Panc1 (cell line): ENCODE results near the gene THAP4. TPM values are rescaled to one million over a fixed set of nuclear protein-coding genes. Genes with fewer than 3 reads are reported as not detected.

ENCODE experiments used
- ATAC-seq: fragments of 200-7000 bp; cut with Tn5 transposase; 2 replicates; pipeline ENCODE4 v1.9.1; 2020; ENCODE audit warnings: mild to moderate bottlenecking, moderate library complexity
- BruUV-seq: library from RNA; stranded (reverse); fragments of 400-500 nt; replicated peaks from 2 replicates; lab custom pipeline; 2021; lab: Mats Ljungman, UMichigan
- CTCF ChIA-PET: fragments of 300-600 bp; sonication (Branson Sonifier 250); formaldehyde crosslinking; loops from one replicate; lab custom pipeline; 2022; ENCODE audit warnings: antibody characterized with exemption; lab: Charles Lee
- POLR2A ChIA-PET: fragments of 300-600 bp; sonication (Branson Sonifier 250); formaldehyde crosslinking; loops from one replicate; lab custom pipeline; 2022; ENCODE audit warnings: antibody characterized with exemption; lab: Charles Lee
- DNase-seq: peaks from one replicate; pipeline ENCODE4 v3.0.0-alpha.2; 2010; ENCODE audit warnings: low read depth, low spot score
- H3K27ac ChIP-seq: 2 replicates; pipeline ENCODE4 v1.5.1; 2011; ENCODE audit warnings: mild to moderate bottlenecking, low read length, inconsistent platforms
- H3K27me3 ChIP-seq: fragments of 200-500 bp; sonication (Bioruptor generic); 2 replicates; pipeline ENCODE4 v1.6.0; 2014; ENCODE audit warnings: low read length, inconsistent platforms; ENCODE audit not compliant: control insufficient read depth, insufficient read depth
- H3K36me3 ChIP-seq: fragments of 200-500 bp; sonication (Bioruptor generic); 2 replicates; pipeline ENCODE4 v1.5.1; 2014; ENCODE audit warnings: inconsistent platforms, mild to moderate bottlenecking, low read length, moderate library complexity; ENCODE audit not compliant: control insufficient read depth, insufficient read depth
- H3K4me1 ChIP-seq: 2 replicates; pipeline ENCODE4 v1.5.1; 2011; ENCODE audit warnings: inconsistent platforms, mild to moderate bottlenecking, low read length, moderate library complexity; ENCODE audit not compliant: control insufficient read depth, insufficient read depth
- H3K4me3 ChIP-seq, 2 experiments: 2 replicates each; pipeline ENCODE4 v1.5.1; 2011 to 2012; ENCODE audit warnings: low read depth in 2 of 2, low read length in 2 of 2, mild to moderate bottlenecking in 2 of 2, inconsistent platforms in 1 of 2, moderate library complexity in 1 of 2
- H3K9me3 ChIP-seq: fragments of 200-500 bp; sonication (Bioruptor generic); 2 replicates; pipeline ENCODE4 v1.5.1; 2014; ENCODE audit warnings: low read depth, mild to moderate bottlenecking, inconsistent platforms, low read length, moderate library complexity; ENCODE audit not compliant: control insufficient read depth, insufficient read depth
- POLR2AphosphoS5 ChIP-seq: IDR thresholded peaks from 2 replicates; pipeline ENCODE4 v1.6.1; 2012; ENCODE audit warnings: mild to moderate bottlenecking, low read depth, low read length, moderate library complexity
- SIN3A ChIP-seq: IDR thresholded peaks from 2 replicates; pipeline ENCODE4 v1.6.1; 2012; ENCODE audit warnings: low read depth, mild to moderate bottlenecking, low read length, moderate library complexity, borderline replicate concordance; ENCODE audit not compliant: insufficient read depth
- TCF7L2 ChIP-seq: IDR thresholded peaks from 2 replicates; pipeline ENCODE4 v1.6.1; 2011; ENCODE audit warnings: mild to moderate bottlenecking, low read depth, low read length, inconsistent platforms
- in situ Hi-C: cut with HindIII; loops from 2 replicates; pipeline ENCODE4 v1.10.0; 2016; ENCODE audit warnings: low sequenced_read_pairs, low pct_unique_long_range_greater_than_20kb
- intact Hi-C: fragments of 100-400 bp; cut with micrococcal nuclease; formaldehyde crosslinking; loops from one replicate; pipeline ENCODE4 v1.10.0; 2022; ENCODE audit not compliant: unreplicated experiment
- total RNA-seq: library from RNA; stranded (reverse); gene quantifications from one replicate; pipeline ENCODE4 v1.2.1, GENCODE V29; 2021; ENCODE audit not compliant: unreplicated experiment
- TF ChIP-seq, protein P1 (sequence below): fragments of 450-650 bp; IDR thresholded peaks from 2 replicates; pipeline ENCODE4 v1.5.1; 2017; ENCODE audit warnings: mild to moderate bottlenecking
- TF ChIP-seq, protein P2 (sequence below), 2 experiments: IDR thresholded peaks; 2 replicates each; pipeline ENCODE4 v1.6.1; 2011 to 2012; ENCODE audit warnings: low read depth in 2 of 2, control low read depth in 1 of 2, low read length in 1 of 2, mild to moderate bottlenecking in 1 of 2, moderate library complexity in 1 of 2; ENCODE audit not compliant: insufficient read depth in 1 of 2

Gene THAP4
- total RNA-seq, 1 experiment from 2014 or later: 77.9 TPM

DNA sequence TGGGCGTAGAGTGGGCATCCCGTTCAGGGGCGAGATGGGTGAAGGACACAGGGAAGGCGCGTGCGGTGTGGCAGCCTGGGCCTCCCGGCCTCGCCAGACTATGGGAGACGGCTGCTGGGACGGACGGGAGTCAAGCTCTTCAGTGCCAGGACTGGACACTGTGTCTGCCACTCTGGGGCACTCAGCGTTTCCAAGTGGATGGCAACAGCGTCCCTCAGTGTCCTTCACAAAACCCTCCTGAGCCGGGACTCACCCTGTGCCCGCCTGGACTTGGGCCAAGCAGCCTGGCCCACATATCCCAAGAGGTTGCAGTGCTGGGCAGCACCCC is 94.7 kb downstream of the THAP4 start:
- ChIA-PET CTCF (no interaction called here), POLR2A (no interaction called here)
- peaks cover 12% of the 10 kb centered on the region for H3K4me1 ChIP-seq
- no peaks in the 10 kb centered on the region for H3K27me3 ChIP-seq
- no peaks in the 10 kb centered on the region for H3K36me3 ChIP-seq
- in situ Hi-C loops (no loop called here), intact Hi-C loops (no loop called here)
- H3K9me3 ChIP-seq: no peaks in the 10 kb centered on the region
- no peak for TF ChIP-seq TCF7L2
- TF ChIP-seq, protein P1, sequence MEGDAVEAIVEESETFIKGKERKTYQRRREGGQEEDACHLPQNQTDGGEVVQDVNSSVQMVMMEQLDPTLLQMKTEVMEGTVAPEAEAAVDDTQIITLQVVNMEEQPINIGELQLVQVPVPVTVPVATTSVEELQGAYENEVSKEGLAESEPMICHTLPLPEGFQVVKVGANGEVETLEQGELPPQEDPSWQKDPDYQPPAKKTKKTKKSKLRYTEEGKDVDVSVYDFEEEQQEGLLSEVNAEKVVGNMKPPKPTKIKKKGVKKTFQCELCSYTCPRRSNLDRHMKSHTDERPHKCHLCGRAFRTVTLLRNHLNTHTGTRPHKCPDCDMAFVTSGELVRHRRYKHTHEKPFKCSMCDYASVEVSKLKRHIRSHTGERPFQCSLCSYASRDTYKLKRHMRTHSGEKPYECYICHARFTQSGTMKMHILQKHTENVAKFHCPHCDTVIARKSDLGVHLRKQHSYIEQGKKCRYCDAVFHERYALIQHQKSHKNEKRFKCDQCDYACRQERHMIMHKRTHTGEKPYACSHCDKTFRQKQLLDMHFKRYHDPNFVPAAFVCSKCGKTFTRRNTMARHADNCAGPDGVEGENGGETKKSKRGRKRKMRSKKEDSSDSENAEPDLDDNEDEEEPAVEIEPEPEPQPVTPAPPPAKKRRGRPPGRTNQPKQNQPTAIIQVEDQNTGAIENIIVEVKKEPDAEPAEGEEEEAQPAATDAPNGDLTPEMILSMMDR: no peak
- no peak for TF ChIP-seq SIN3A
- TF ChIP-seq, protein P2, sequence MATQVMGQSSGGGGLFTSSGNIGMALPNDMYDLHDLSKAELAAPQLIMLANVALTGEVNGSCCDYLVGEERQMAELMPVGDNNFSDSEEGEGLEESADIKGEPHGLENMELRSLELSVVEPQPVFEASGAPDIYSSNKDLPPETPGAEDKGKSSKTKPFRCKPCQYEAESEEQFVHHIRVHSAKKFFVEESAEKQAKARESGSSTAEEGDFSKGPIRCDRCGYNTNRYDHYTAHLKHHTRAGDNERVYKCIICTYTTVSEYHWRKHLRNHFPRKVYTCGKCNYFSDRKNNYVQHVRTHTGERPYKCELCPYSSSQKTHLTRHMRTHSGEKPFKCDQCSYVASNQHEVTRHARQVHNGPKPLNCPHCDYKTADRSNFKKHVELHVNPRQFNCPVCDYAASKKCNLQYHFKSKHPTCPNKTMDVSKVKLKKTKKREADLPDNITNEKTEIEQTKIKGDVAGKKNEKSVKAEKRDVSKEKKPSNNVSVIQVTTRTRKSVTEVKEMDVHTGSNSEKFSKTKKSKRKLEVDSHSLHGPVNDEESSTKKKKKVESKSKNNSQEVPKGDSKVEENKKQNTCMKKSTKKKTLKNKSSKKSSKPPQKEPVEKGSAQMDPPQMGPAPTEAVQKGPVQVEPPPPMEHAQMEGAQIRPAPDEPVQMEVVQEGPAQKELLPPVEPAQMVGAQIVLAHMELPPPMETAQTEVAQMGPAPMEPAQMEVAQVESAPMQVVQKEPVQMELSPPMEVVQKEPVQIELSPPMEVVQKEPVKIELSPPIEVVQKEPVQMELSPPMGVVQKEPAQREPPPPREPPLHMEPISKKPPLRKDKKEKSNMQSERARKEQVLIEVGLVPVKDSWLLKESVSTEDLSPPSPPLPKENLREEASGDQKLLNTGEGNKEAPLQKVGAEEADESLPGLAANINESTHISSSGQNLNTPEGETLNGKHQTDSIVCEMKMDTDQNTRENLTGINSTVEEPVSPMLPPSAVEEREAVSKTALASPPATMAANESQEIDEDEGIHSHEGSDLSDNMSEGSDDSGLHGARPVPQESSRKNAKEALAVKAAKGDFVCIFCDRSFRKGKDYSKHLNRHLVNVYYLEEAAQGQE (IDR thresholded peaks at IDR 0.05; ENCODE audit: insufficient read depth in 1 of 2, low read depth in 2 of 2, low read length in 1 of 2): no peak
- no peak for TF ChIP-seq POLR2AphosphoS5
- H3K4me3 ChIP-seq: no peak overlapping the region
- ATAC-seq (peak; percentile 32; the same call in 1 of the 2 replicates), DNase-seq (no peak)
- no TSS peak for BruUV-seq
- no peak overlapping the region for H3K27ac ChIP-seq

DNA sequence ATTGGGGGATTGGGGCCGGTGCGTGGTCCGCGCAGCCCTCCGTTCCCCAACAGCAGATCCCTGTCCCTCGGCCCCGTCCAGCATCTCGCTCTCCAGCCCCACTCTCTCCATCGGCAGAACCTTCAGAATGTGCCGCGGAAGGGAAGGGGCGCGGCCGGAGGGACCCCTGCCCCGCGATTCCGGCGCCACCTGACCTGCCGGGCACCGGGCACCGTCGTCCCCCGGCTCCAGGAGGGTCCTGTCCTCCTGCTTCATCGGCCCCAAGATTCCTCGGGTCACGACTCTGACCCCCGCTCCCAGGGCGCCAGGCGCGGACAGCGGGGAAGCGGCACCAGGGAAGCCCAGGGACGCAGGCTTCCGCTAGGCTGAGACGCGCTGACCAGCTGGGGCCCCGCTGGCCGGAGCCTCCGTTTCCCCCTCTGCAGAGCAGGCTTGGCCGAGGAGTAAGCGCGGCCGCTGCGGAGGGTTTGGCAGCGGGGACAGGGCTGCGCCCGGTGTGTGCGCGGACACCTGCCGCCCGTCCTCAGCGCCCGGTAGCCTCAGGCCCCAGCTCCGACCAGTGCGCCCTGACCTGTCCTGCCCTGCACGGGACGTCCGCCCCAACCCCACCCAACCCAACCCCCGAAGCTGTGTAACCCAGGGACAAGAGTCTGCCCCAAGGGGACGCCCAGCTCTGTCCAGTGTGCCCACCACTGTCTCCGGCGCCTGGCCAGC is 95.2 kb downstream of the THAP4 start:
- Histone ChIP-seq H3K4me1 (peaks cover 6% of the 10 kb centered on the region; the same call in 1 of the 2 replicates), H3K36me3 (no peaks in the 10 kb centered on the region), H3K27me3 (no peaks in the 10 kb centered on the region), H3K27ac (no peak overlapping the region), H3K4me3 (peak overlapping the region; percentile 21 to 45), H3K9me3 (no peaks in the 10 kb centered on the region)
- ChIA-PET CTCF (no interaction called here), POLR2A (interaction anchor here (0.7 kb wide), 1 partner anchor 10 kb away, joined by 5 read pairs; no protein-coding TSS in a partner anchor)
- in situ Hi-C loops (no loop called here), intact Hi-C loops (no loop called here)
- TF ChIP-seq SIN3A (no peak), POLR2AphosphoS5 (no peak)
- TF ChIP-seq, protein P2 (IDR thresholded peaks at IDR 0.05; ENCODE audit: insufficient read depth in 1 of 2, low read depth in 2 of 2, low read length in 1 of 2): no peak
- no TSS peak for BruUV-seq
- ATAC-seq (peak; percentile 4; the same call in 1 of the 2 replicates), DNase-seq (no peak)
